K562 (cell line): ENCODE measurements around the gene SIGLEC7. TPM values are rescaled to one million over a fixed set of nuclear protein-coding genes. Genes with fewer than 3 reads are reported as not detected.

Source experiments
- ATAC-seq: fragments of 200-7000 bp; cut with Tn5 transposase; 3 replicates; pipeline ENCODE4 v1.9.1; 2020; ENCODE audit warnings: moderate library complexity
- BruUV-seq: library from RNA; stranded (reverse); fragments of 400-500 nt; replicated peaks from 2 replicates; lab custom pipeline; 2021; lab: Mats Ljungman, UMichigan
- CTCF ChIA-PET: fragments of 300-600 bp; formaldehyde crosslinking; extraction: SDS; loops from one replicate; lab custom pipeline; 2021; ENCODE audit warnings: low intra/inter-chr PET ratio; lab: Yijun Ruan, JAX
- POLR2A ChIA-PET: fragments of 300-600, 350-650 bp; sonication (Branson Sonifier 250); formaldehyde crosslinking; extraction: SDS; loops from one replicate; lab custom pipeline; 2021; ENCODE audit warnings: antibody characterized with exemption, inconsistent platforms; lab: Yijun Ruan, JAX
- DNase-seq, 4 experiments: peaks; one replicate each; pipeline versions ENCODE4 v3.0.0 to v3.0.0-alpha.2; 2011 to 2018; ENCODE audit warnings: low spot score in 3 of 4, mixed read lengths in 3 of 4; ENCODE audit errors: extremely low read depth in 1 of 4
- FAIRE-seq: peaks from 2 replicates; lab custom pipeline; 2011; peaks lifted over from hg19 to GRCh38; lab: Jason Lieb, UNC
- H2AFZ ChIP-seq: 2 replicates; pipeline ENCODE4 v1.6.0; 2011; ENCODE audit warnings: low read depth, low read length, control low read depth, inconsistent platforms
- H3K27ac ChIP-seq: fragments of 200-600 bp; 3 replicates; pipeline ENCODE4 v1.8.0; 2011; ENCODE audit warnings: low read depth, mild to moderate bottlenecking, control low read depth, inconsistent platforms, low read length, moderate library complexity, mixed read lengths; ENCODE audit errors: extremely low read depth
- H3K27me3 ChIP-seq, 2 experiments: fragments of 300-600 bp in 1 of 2; 2 replicates in 1 of 2; 3 replicates in 1 of 2; pipeline versions ENCODE4 v1.6.0 to v1.8.0; 2011; ENCODE audit warnings: inconsistent platforms in 2 of 2, low read length in 2 of 2, mild to moderate bottlenecking in 1 of 2, mixed read lengths in 1 of 2, moderate library complexity in 1 of 2; ENCODE audit not compliant: control insufficient read depth in 2 of 2, insufficient read depth in 2 of 2
- H3K36me3 ChIP-seq: fragments of 300-600 bp; 3 replicates; pipeline ENCODE4 v1.8.0; 2011; ENCODE audit warnings: mild to moderate bottlenecking, low read length, inconsistent platforms; ENCODE audit not compliant: control insufficient read depth, insufficient read depth
- H3K4me1 ChIP-seq, 2 experiments: fragments of 200-600 bp in 1 of 2; replicated peaks in 1 of 2; 2 replicates in 1 of 2; 3 replicates in 1 of 2; pipeline versions ENCODE4 v1.5.1 to v1.8.0; 2011; ENCODE audit warnings: inconsistent platforms in 2 of 2, low read length in 2 of 2, mild to moderate bottlenecking in 1 of 2, mixed read lengths in 1 of 2, moderate library complexity in 1 of 2; ENCODE audit not compliant: control insufficient read depth in 2 of 2, insufficient read depth in 2 of 2
- H3K4me2 ChIP-seq: 2 replicates; pipeline ENCODE4 v1.6.1; 2011; ENCODE audit warnings: low read length, control low read depth, inconsistent platforms, mixed read lengths; ENCODE audit not compliant: insufficient read depth
- H3K4me3 ChIP-seq: fragments of 200-600 bp; sonication (generic), shearing (Covaris generic); 2 replicates; pipeline ENCODE4 v1.5.1; 2016; ENCODE audit warnings: control low read depth, inconsistent platforms
- H3K79me2 ChIP-seq: fragments of 200-600 bp; 3 replicates; pipeline ENCODE4 v1.8.0; 2011; ENCODE audit warnings: low read length, inconsistent platforms; ENCODE audit not compliant: control insufficient read depth, insufficient read depth
- H3K9ac ChIP-seq, 2 experiments: 2 replicates each; pipeline versions ENCODE4 v1.6.0 to v1.6.1; 2011; ENCODE audit warnings: low read depth in 2 of 2, low read length in 2 of 2, control low read depth in 1 of 2, inconsistent platforms in 1 of 2, mild to moderate bottlenecking in 1 of 2, mixed read lengths in 1 of 2; ENCODE audit not compliant: insufficient read depth in 1 of 2
- H3K9me1 ChIP-seq: one replicate; pipeline ENCODE4 v1.6.0; 2011; ENCODE audit warnings: inconsistent platforms, mild to moderate bottlenecking, low read length, moderate library complexity; ENCODE audit not compliant: control insufficient read depth, insufficient read depth
- H3K9me3 ChIP-seq: replicated peaks from 2 replicates; pipeline ENCODE4 v1.5.1; 2011; ENCODE audit warnings: low read depth, low read length, inconsistent platforms; ENCODE audit not compliant: control insufficient read depth, insufficient read depth
- H4K20me1 ChIP-seq: replicated peaks from 2 replicates; pipeline ENCODE4 v1.6.1; 2011; ENCODE audit warnings: low read length, inconsistent platforms, mixed read lengths; ENCODE audit not compliant: control insufficient read depth, insufficient read depth
- BRD9 ChIP-seq: fragments of 450-650 bp; IDR thresholded peaks from 2 replicates; pipeline ENCODE4 v1.6.1; 2018; ENCODE audit warnings: low read depth; ENCODE audit not compliant: partially characterized antibody
- CHCHD3 ChIP-seq: fragments of 250-450 bp; sonication (Bioruptor Pico); IDR thresholded peaks from 2 replicates; pipeline ENCODE4 v2.1.2; 2022; ENCODE audit warnings: mild to moderate bottlenecking
- E4F1 ChIP-seq: fragments of 250-450 bp; sonication (Bioruptor Pico); IDR thresholded peaks from 2 replicates; pipeline ENCODE4 v1.5.0; 2021; ENCODE audit warnings: mild to moderate bottlenecking, borderline replicate concordance
- HNRNPUL1 ChIP-seq: fragments of 200-400 bp; formaldehyde crosslinking; IDR thresholded peaks from 2 replicates; pipeline ENCODE4 v1.6.1; 2017; ENCODE audit warnings: low read length
- POLR2G ChIP-seq: fragments of 200-400 bp; formaldehyde crosslinking; IDR thresholded peaks from 2 replicates; pipeline ENCODE4 v1.6.1; 2017; ENCODE audit warnings: low read depth, mild to moderate bottlenecking, antibody characterized with exemption, low read length, moderate library complexity
- SMAD2 ChIP-seq: fragments of 150-350 bp; IDR thresholded peaks from 2 replicates; pipeline ENCODE4 v1.6.1; 2014; ENCODE audit warnings: low read depth, mild to moderate bottlenecking, low read length
- SMARCE1 ChIP-seq: fragments of 450-650 bp; IDR thresholded peaks from 2 replicates; pipeline ENCODE4 v1.7.1; 2016; ENCODE audit warnings: mild to moderate bottlenecking
- XRCC4 ChIP-seq: IDR thresholded peaks from one replicate; pipeline ENCODE4 v1.6.1; 2011; ENCODE audit not compliant: insufficient read depth, insufficient read length; ENCODE audit errors: extremely low read depth
- ZNF655 ChIP-seq: fragments of 250-450 bp; sonication (Bioruptor Pico); IDR thresholded peaks from 2 replicates; pipeline ENCODE4 v1.5.0; 2021
- ZNF707 ChIP-seq: fragments of 250-450 bp; sonication (Bioruptor Pico); conservative IDR thresholded peaks from 2 replicates; pipeline ENCODE4 v1.8.0; 2022; ENCODE audit warnings: inconsistent platforms, mild to moderate bottlenecking, moderate library complexity
- WGBS: fragments of 100-300 bp; shearing (Covaris generic); methylation state at CpG from one replicate; pipeline ENCODE4 v1.1.6; 2016; ENCODE audit warnings: low coverage, mixed read lengths; ENCODE audit not compliant: insufficient coverage; ENCODE audit errors: missing lambda C conversion rate; 5-methylcytosine and 5-hydroxymethylcytosine counted together
- in situ Hi-C: fragments of 300-500 bp; cut with MboI; formaldehyde crosslinking; loops from 4 replicates; pipeline ENCODE4 v1.15.0; 2018; ENCODE audit warnings: inconsistent platforms, mixed read lengths
- intact Hi-C: fragments of 100-400 bp; cut with micrococcal nuclease; formaldehyde crosslinking; loops from 2 replicates; pipeline ENCODE4 v1.14.2; 2022
- polyA plus RNA-seq, 8 experiments: library from polyadenylated mRNA; depleted of rRNA in 4 of 8; stranded (reverse) in 5 of 8; unstranded in 3 of 8; fragments of >200 nt; fragmentation: Nextera tagmentation in 2 of 8; fragmentation: Illumina TruSeq in 1 of 8; extraction: Ambion mirVana in 2 of 8; extraction: Trizol in 1 of 8; gene quantifications; 2 replicates each; pipeline versions ENCODE4 v1.2.1 to v1.2.3, GENCODE V29; 2011 to 2014; ENCODE audit warnings: inconsistent platforms in 1 of 8, missing spikeins in 1 of 8
- total RNA-seq, 7 experiments: library from RNA; depleted of rRNA in 6 of 7; stranded (reverse); fragments of >200 nt in 6 of 7; fragmentation: Illumina TruSeq in 2 of 7; extraction: Trizol in 2 of 7; gene quantifications; 2 replicates each; pipeline versions ENCODE4 v1.2.1 to v1.2.3, GENCODE V29; 2011 to 2021; ENCODE audit warnings: low replicate concordance in 1 of 7
- TF ChIP-seq, protein P1 (sequence below): sonication (generic); formaldehyde crosslinking; IDR thresholded peaks from 2 replicates; pipeline ENCODE4 v1.8.1; 2023; ENCODE audit warnings: mild to moderate bottlenecking, missing genetic modification reagents
- TF ChIP-seq, protein P2 (sequence below): sonication (generic); formaldehyde crosslinking; IDR thresholded peaks from 2 replicates; pipeline ENCODE4 v1.8.0; 2022; ENCODE audit warnings: missing genetic modification reagents, mild to moderate bottlenecking, borderline replicate concordance

The SIGLEC7 gene
- total and polyA plus RNA-seq, 9 of the 15 experiments (the other 6 are each of a cell fraction or from before 2014, with no cell fraction given) = 0.10 to 0.12 TPM; not detected in 7

DNA sequence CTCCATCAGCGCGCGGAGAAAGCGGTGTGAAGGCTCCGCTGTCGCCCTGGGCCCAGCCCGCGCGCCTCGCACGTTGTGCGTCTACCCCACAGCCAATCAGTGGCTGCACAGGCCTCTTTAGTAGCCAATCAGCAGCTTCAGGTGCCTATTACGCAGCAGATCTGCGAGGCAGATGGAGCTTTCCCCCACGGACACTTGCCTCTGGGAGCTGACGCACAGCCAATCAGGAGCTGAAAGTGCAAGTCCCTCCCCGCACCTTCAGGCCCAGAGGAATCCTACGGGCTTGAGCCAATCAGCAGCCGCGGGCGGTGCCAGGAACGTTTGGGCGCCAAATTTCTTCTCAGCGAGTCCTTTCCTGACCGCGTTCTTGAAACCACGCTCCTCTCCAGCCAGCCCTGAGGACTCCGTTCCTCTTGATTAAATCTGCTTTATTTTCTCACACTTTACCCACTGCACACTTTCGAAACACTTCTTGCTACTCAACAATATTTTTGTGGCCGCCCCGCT, 39.9 kb downstream of the SIGLEC7 start:
- H3K4me2 ChIP-seq = no peak overlapping the region
- CTCF ChIA-PET = no interaction called here
- H3K9me1 ChIP-seq = no peaks in the 10 kb centered on the region
- peaks cover 0 to 10% of the 10 kb centered on the region in 2 experiments; a peak in 2 of 5 replicates for H3K4me1 ChIP-seq
- ATAC-seq (no peak), DNase-seq (no peak), FAIRE-seq (no peak)
- no peaks in the 10 kb centered on the region for H3K9me3 ChIP-seq
- no peaks in the 10 kb centered on the region for H3K36me3 ChIP-seq
- intact Hi-C loops = no loop called here
- no peak overlapping the region for H3K27ac ChIP-seq
- POLR2A ChIA-PET = interaction anchor here (0.6 kb wide), 1 partner anchor 16 kb away, joined by 3 read pairs; no protein-coding TSS in a partner anchor
- peaks cover 2 to 44% of the 10 kb centered on the region in 2 experiments; a peak in 4 of 5 replicates for H3K27me3 ChIP-seq
- no peak overlapping the region for H3K4me3 ChIP-seq
- 62% methylated on average over 19 of the region's 31 CpGs for WGBS
- no peaks in the 10 kb centered on the region for H3K79me2 ChIP-seq
- in situ Hi-C loops = no loop called here
- no TSS peak for BruUV-seq
- H4K20me1 ChIP-seq = no peaks in the 10 kb centered on the region; the same call in 1 of the 2 replicates
- H2AFZ ChIP-seq = no peak overlapping the region
- no peak overlapping the region for H3K9ac ChIP-seq
- TF ChIP-seq E4F1 = no peak
- no peak for TF ChIP-seq HNRNPUL1
- TF ChIP-seq SMARCE1 = no peak
- no peak for TF ChIP-seq BRD9
- TF ChIP-seq POLR2G = no peak
- no peak for TF ChIP-seq ZNF707 (CRISPR knock-in tag)
- TF ChIP-seq ZNF655 (CRISPR knock-in tag) = no peak
- no peak for TF ChIP-seq XRCC4
- TF ChIP-seq, protein P1, sequence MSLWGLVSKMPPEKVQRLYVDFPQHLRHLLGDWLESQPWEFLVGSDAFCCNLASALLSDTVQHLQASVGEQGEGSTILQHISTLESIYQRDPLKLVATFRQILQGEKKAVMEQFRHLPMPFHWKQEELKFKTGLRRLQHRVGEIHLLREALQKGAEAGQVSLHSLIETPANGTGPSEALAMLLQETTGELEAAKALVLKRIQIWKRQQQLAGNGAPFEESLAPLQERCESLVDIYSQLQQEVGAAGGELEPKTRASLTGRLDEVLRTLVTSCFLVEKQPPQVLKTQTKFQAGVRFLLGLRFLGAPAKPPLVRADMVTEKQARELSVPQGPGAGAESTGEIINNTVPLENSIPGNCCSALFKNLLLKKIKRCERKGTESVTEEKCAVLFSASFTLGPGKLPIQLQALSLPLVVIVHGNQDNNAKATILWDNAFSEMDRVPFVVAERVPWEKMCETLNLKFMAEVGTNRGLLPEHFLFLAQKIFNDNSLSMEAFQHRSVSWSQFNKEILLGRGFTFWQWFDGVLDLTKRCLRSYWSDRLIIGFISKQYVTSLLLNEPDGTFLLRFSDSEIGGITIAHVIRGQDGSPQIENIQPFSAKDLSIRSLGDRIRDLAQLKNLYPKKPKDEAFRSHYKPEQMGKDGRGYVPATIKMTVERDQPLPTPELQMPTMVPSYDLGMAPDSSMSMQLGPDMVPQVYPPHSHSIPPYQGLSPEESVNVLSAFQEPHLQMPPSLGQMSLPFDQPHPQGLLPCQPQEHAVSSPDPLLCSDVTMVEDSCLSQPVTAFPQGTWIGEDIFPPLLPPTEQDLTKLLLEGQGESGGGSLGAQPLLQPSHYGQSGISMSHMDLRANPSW = no peak
- TF ChIP-seq SMAD2 = no peak
- TF ChIP-seq, protein P2, sequence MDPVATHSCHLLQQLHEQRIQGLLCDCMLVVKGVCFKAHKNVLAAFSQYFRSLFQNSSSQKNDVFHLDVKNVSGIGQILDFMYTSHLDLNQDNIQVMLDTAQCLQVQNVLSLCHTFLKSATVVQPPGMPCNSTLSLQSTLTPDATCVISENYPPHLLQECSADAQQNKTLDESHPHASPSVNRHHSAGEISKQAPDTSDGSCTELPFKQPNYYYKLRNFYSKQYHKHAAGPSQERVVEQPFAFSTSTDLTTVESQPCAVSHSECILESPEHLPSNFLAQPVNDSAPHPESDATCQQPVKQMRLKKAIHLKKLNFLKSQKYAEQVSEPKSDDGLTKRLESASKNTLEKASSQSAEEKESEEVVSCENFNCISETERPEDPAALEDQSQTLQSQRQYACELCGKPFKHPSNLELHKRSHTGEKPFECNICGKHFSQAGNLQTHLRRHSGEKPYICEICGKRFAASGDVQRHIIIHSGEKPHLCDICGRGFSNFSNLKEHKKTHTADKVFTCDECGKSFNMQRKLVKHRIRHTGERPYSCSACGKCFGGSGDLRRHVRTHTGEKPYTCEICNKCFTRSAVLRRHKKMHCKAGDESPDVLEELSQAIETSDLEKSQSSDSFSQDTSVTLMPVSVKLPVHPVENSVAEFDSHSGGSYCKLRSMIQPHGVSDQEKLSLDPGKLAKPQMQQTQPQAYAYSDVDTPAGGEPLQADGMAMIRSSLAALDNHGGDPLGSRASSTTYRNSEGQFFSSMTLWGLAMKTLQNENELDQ (CRISPR knock-in tag) = no peak
- TF ChIP-seq CHCHD3 (CRISPR knock-in tag) = no peak
